ENCODE data around the gene CDKAL1.

CDKAL1 gene

GRCh38 chr6:20985821-20986220, 451.6 kb downstream of the CDKAL1 start:
- ChIA-PET POLR2A (no interaction called here), CTCF (interaction anchor here (0.6 kb wide), 1 partner anchor 36 kb away, joined by 3 read pairs; no protein-coding TSS in a partner anchor)
- Histone ChIP-seq H3K4me3 (ENCODE audit: control insufficient read depth in 1 of 7, extremely low read depth in 1 of 7, insufficient read depth in 4 of 7, low read depth in 2 of 7, low read length in 6 of 7) (no peak overlapping the region), H3K4me1 (ENCODE audit: control extremely low read depth in 1 of 4, control insufficient read depth in 4 of 4, insufficient read depth in 4 of 4, low read length in 3 of 4) (no peaks in the 10 kb centered on the region), H3K36me3 (ENCODE audit: control insufficient read depth in 4 of 4, insufficient read depth in 4 of 4, low read length in 3 of 4) (peaks cover 0 to 5% (median 4%) of the 10 kb centered on the region in 4 experiments), H3K27ac (ENCODE audit: insufficient read depth in 1 of 2, low read depth in 1 of 2, low read length in 2 of 2, poor library complexity in 1 of 2, severe bottlenecking in 2 of 2) (no peak overlapping the region), H3K9me3 (ENCODE audit: control extremely low read depth in 1 of 5, control insufficient read depth in 4 of 5, insufficient read depth in 2 of 5, low read depth in 1 of 5, low read length in 4 of 5) (peaks cover 0 to 12% (median 9%) of the 10 kb centered on the region in 5 experiments), H3K27me3 (replicated peaks in 2 of 5; ENCODE audit: control insufficient read depth in 4 of 5, insufficient read depth in 5 of 5, low read length in 4 of 5) (no peaks in the 10 kb centered on the region)
- no CpG with 5 or more reads among the region's 1 CpG for WGBS (ENCODE audit: insufficient coverage)
- no peak for DNase-seq

GRCh38 chr6:20991910-20992309, 457.7 kb downstream of the CDKAL1 start:
- H3K4me3 ChIP-seq (ENCODE audit: control insufficient read depth in 1 of 7, extremely low read depth in 1 of 7, insufficient read depth in 4 of 7, low read depth in 2 of 7, low read length in 6 of 7), result no peak overlapping the region
- no CpG with 5 or more reads among the region's 2 CpGs for WGBS (ENCODE audit: insufficient coverage)
- H3K27me3 ChIP-seq (replicated peaks in 2 of 5; ENCODE audit: control insufficient read depth in 4 of 5, insufficient read depth in 5 of 5, low read length in 4 of 5), result no peaks in the 10 kb centered on the region
- peaks cover 0 to 10% (median 3%) of the 10 kb centered on the region in 4 experiments for H3K36me3 ChIP-seq (ENCODE audit: control insufficient read depth in 4 of 4, insufficient read depth in 4 of 4, low read length in 3 of 4)
- no peaks in the 10 kb centered on the region for H3K4me1 ChIP-seq (ENCODE audit: control extremely low read depth in 1 of 4, control insufficient read depth in 4 of 4, insufficient read depth in 4 of 4, low read length in 3 of 4)
- H3K27ac ChIP-seq (ENCODE audit: insufficient read depth in 1 of 2, low read depth in 1 of 2, low read length in 2 of 2, poor library complexity in 1 of 2, severe bottlenecking in 2 of 2), result no peak overlapping the region
- peaks cover 0 to 25% (median 5%) of the 10 kb centered on the region in 5 experiments for H3K9me3 ChIP-seq (ENCODE audit: control extremely low read depth in 1 of 5, control insufficient read depth in 4 of 5, insufficient read depth in 2 of 5, low read depth in 1 of 5, low read length in 4 of 5)
- CTCF ChIA-PET, result no interaction called here
- POLR2A ChIA-PET, result no interaction called here
- DNase-seq, result no peak

DNA sequence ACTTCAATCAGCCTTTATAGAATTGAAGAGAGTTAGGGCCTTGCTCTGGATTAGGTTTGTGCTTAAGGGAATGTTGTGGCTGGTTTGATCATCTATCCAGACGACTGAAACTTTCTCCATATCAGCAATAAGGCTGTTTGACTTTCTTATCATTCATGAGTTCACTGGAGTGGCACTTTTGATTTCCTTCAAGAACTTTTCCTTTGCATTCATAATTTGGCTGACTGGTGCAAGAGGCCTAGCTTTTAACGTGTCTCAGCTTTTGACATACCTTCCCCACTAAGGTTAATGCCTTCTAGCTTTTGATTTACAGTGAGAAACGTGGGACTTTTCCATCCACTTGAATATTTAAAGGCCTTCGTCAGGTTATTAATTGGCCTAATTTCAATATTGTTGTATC, 461.8 kb downstream of the CDKAL1 start:
- DNase-seq, result no peak
- CTCF ChIA-PET, result no interaction called here
- Histone ChIP-seq H3K9me3 (ENCODE audit: control extremely low read depth in 1 of 5, control insufficient read depth in 4 of 5, insufficient read depth in 2 of 5, low read depth in 1 of 5, low read length in 4 of 5) (peaks cover 0 to 25% (median 5%) of the 10 kb centered on the region in 5 experiments), H3K4me1 (ENCODE audit: control extremely low read depth in 1 of 4, control insufficient read depth in 4 of 4, insufficient read depth in 4 of 4, low read length in 3 of 4) (no peaks in the 10 kb centered on the region), H3K4me3 (ENCODE audit: control insufficient read depth in 1 of 7, extremely low read depth in 1 of 7, insufficient read depth in 4 of 7, low read depth in 2 of 7, low read length in 6 of 7) (no peak overlapping the region), H3K27me3 (replicated peaks in 2 of 5; ENCODE audit: control insufficient read depth in 4 of 5, insufficient read depth in 5 of 5, low read length in 4 of 5) (no peaks in the 10 kb centered on the region), H3K36me3 (ENCODE audit: control insufficient read depth in 4 of 4, insufficient read depth in 4 of 4, low read length in 3 of 4) (peaks cover 0 to 15% (median 9%) of the 10 kb centered on the region in 4 experiments), H3K27ac (ENCODE audit: insufficient read depth in 1 of 2, low read depth in 1 of 2, low read length in 2 of 2, poor library complexity in 1 of 2, severe bottlenecking in 2 of 2) (no peak overlapping the region)
- POLR2A ChIA-PET, result no interaction called here
- WGBS (ENCODE audit: insufficient coverage), result 100% methylated on average over 2 of the region's 4 CpGs

DNA sequence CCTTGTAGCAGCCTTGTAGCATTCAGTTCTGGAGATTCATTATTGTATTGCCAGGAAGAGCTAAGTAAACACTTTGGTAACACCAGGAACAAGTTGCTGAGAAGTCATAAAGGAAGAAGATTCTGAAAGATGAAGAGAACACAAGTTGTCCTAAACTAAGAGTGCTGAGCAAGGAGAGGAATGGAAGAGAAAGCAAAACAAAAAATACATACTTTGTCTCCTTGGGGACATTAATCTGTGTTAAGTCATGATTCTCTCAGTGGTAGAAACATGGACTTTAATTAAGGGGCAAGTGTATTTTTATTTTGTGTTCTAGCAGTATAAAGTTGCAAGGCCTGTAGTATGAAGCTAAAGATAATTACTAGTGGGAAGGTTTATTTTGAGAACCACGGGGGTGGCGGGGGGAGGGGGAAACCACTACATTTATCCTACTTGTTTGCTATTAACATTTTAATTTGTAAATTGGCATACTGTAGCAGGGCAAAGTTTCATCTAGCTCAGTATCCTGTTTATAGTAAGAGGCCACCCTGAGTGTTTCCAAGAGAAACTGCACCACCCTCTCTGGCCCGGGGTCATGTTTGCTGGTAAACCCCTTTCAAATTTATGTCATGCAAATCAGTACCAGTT, 463.0 kb downstream of the CDKAL1 start:
- CTCF ChIA-PET, result interaction anchor here (1.1 kb wide), 1 partner anchor 12 kb away, joined by 3 read pairs; no protein-coding TSS in a partner anchor
- Histone ChIP-seq H3K4me1 (ENCODE audit: control extremely low read depth in 1 of 4, control insufficient read depth in 4 of 4, insufficient read depth in 4 of 4, low read length in 3 of 4) (no peaks in the 10 kb centered on the region), H3K4me3 (ENCODE audit: control insufficient read depth in 1 of 7, extremely low read depth in 1 of 7, insufficient read depth in 4 of 7, low read depth in 2 of 7, low read length in 6 of 7) (no peak overlapping the region), H3K27me3 (replicated peaks in 2 of 5; ENCODE audit: control insufficient read depth in 4 of 5, insufficient read depth in 5 of 5, low read length in 4 of 5) (no peaks in the 10 kb centered on the region), H3K36me3 (ENCODE audit: control insufficient read depth in 4 of 4, insufficient read depth in 4 of 4, low read length in 3 of 4) (peaks cover 0 to 21% (median 11%) of the 10 kb centered on the region in 4 experiments), H3K27ac (ENCODE audit: insufficient read depth in 1 of 2, low read depth in 1 of 2, low read length in 2 of 2, poor library complexity in 1 of 2, severe bottlenecking in 2 of 2) (no peak overlapping the region), H3K9me3 (ENCODE audit: control extremely low read depth in 1 of 5, control insufficient read depth in 4 of 5, insufficient read depth in 2 of 5, low read depth in 1 of 5, low read length in 4 of 5) (peaks cover 0 to 25% (median 5%) of the 10 kb centered on the region in 5 experiments)
- 100% methylated on average over 1 of the region's 3 CpGs for WGBS (ENCODE audit: insufficient coverage)
- no peak for DNase-seq
- POLR2A ChIA-PET, result no interaction called here

- H3K4me1 ChIP-seq (ENCODE audit: control extremely low read depth in 1 of 4, control insufficient read depth in 4 of 4, insufficient read depth in 4 of 4, low read length in 3 of 4), result no peaks in the 10 kb centered on the region
- no peak overlapping the region for H3K27ac ChIP-seq (ENCODE audit: insufficient read depth in 1 of 2, low read depth in 1 of 2, low read length in 2 of 2, poor library complexity in 1 of 2, severe bottlenecking in 2 of 2)
- DNase-seq, result no peak
- ChIA-PET CTCF (interaction anchor here (1.1 kb wide), 1 partner anchor 13 kb away, joined by 3 read pairs; no protein-coding TSS in a partner anchor), POLR2A (no interaction called here)
- H3K4me3 ChIP-seq (ENCODE audit: control insufficient read depth in 1 of 7, extremely low read depth in 1 of 7, insufficient read depth in 4 of 7, low read depth in 2 of 7, low read length in 6 of 7), result no peak overlapping the region
- peaks cover 0 to 21% (median 12%) of the 10 kb centered on the region in 4 experiments for H3K36me3 ChIP-seq (ENCODE audit: control insufficient read depth in 4 of 4, insufficient read depth in 4 of 4, low read length in 3 of 4)
- H3K9me3 ChIP-seq (ENCODE audit: control extremely low read depth in 1 of 5, control insufficient read depth in 4 of 5, insufficient read depth in 2 of 5, low read depth in 1 of 5, low read length in 4 of 5), result peaks cover 0 to 25% (median 5%) of the 10 kb centered on the region in 5 experiments
- no peaks in the 10 kb centered on the region for H3K27me3 ChIP-seq (replicated peaks in 2 of 5; ENCODE audit: control insufficient read depth in 4 of 5, insufficient read depth in 5 of 5, low read length in 4 of 5)
- WGBS (ENCODE audit: insufficient coverage), result 100% methylated on average over 1 of the region's 3 CpGs
These were observed 463.5 kb downstream of the CDKAL1 start for GRCh38 chr6:20997770-20998147.

DNA sequence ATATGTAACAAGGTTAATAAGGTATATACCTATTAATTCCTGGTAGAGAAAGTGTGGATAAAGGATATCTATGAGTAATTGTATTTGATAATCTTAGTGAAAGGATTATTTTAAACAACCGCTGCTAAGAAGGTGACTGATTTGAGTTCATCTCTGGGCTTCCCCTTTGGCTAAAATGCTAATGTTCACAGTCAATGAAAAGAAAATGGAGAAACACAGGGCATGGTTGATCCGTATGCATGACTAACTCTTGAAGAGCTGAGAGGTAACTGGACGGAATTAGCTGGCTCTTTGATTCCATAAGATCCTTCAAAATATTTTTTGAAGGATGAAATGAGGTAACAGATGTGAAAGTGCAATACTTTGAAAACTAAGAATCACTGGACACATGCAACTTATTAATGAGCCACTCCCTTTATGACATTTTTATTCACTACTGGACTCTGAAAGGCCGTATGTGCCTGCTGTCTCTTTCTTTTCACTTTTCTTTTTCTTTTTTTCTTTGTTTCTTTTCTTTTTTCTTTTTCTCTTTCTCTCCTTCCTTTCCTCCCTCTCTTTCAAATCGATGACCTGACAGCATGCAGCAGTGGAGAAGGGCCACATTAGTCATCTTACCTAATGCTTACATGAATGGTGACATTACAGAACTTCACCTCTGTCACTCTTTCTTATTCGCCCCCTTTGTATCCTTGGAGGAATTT, 464.6 kb downstream of the CDKAL1 start:
- Histone ChIP-seq H3K9me3 (ENCODE audit: control extremely low read depth in 1 of 5, control insufficient read depth in 4 of 5, insufficient read depth in 2 of 5, low read depth in 1 of 5, low read length in 4 of 5) (peaks cover 0 to 21% (median 5%) of the 10 kb centered on the region in 5 experiments), H3K4me3 (ENCODE audit: control insufficient read depth in 1 of 7, extremely low read depth in 1 of 7, insufficient read depth in 4 of 7, low read depth in 2 of 7, low read length in 6 of 7) (no peak overlapping the region), H3K27ac (ENCODE audit: insufficient read depth in 1 of 2, low read depth in 1 of 2, low read length in 2 of 2, poor library complexity in 1 of 2, severe bottlenecking in 2 of 2) (no peak overlapping the region), H3K4me1 (ENCODE audit: control extremely low read depth in 1 of 4, control insufficient read depth in 4 of 4, insufficient read depth in 4 of 4, low read length in 3 of 4) (no peaks in the 10 kb centered on the region), H3K36me3 (ENCODE audit: control insufficient read depth in 4 of 4, insufficient read depth in 4 of 4, low read length in 3 of 4) (peaks cover 0 to 21% (median 12%) of the 10 kb centered on the region in 4 experiments), H3K27me3 (replicated peaks in 2 of 5; ENCODE audit: control insufficient read depth in 4 of 5, insufficient read depth in 5 of 5, low read length in 4 of 5) (no peaks in the 10 kb centered on the region)
- WGBS (ENCODE audit: insufficient coverage), result 96% methylated on average over 4 of the region's 6 CpGs
- DNase-seq, result no peak
- ChIA-PET POLR2A (interaction anchor here (0.6 kb wide), 1 partner anchor 119 kb away, joined by 3 read pairs; no protein-coding TSS in a partner anchor), CTCF (interaction anchor here (0.6 kb wide), 1 partner anchor 233 kb away, joined by 4 read pairs; no protein-coding TSS in a partner anchor)

DNA sequence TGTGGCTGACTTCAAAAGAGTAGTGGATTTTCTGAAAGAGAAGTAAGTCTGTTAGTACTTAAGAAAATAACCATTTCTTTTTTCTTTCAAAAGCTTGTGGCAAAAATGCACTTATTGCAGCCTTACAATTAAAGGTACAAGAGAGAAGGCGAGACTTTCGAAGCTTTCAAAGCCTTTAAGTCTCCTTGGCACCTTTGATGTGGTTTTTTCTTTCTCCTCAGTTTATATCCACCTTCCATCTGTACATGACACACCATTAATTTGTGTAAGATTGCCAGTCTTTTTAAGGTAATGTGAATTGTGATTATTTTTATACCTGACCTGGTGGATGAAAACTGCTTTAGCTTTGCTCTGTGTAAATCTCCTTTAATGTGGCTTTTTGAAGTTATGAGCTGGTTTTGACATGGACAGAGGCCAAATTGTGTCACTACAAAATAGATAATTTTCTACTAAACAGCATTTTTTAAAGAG, 466.1 kb downstream of the CDKAL1 start:
- no CpG with 5 or more reads among the region's 2 CpGs for WGBS (ENCODE audit: insufficient coverage)
- CTCF ChIA-PET, result no interaction called here
- peaks cover 0 to 8% (median 0%) of the 10 kb centered on the region in 5 experiments for H3K9me3 ChIP-seq (ENCODE audit: control extremely low read depth in 1 of 5, control insufficient read depth in 4 of 5, insufficient read depth in 2 of 5, low read depth in 1 of 5, low read length in 4 of 5)
- no peak overlapping the region for H3K27ac ChIP-seq (ENCODE audit: insufficient read depth in 1 of 2, low read depth in 1 of 2, low read length in 2 of 2, poor library complexity in 1 of 2, severe bottlenecking in 2 of 2)
- H3K27me3 ChIP-seq (replicated peaks in 2 of 5; ENCODE audit: control insufficient read depth in 4 of 5, insufficient read depth in 5 of 5, low read length in 4 of 5), result no peaks in the 10 kb centered on the region
- H3K4me1 ChIP-seq (ENCODE audit: control extremely low read depth in 1 of 4, control insufficient read depth in 4 of 4, insufficient read depth in 4 of 4, low read length in 3 of 4), result no peaks in the 10 kb centered on the region
- POLR2A ChIA-PET, result no interaction called here
- H3K4me3 ChIP-seq (ENCODE audit: control insufficient read depth in 1 of 7, extremely low read depth in 1 of 7, insufficient read depth in 4 of 7, low read depth in 2 of 7, low read length in 6 of 7), result no peak overlapping the region
- DNase-seq, result no peak
- peaks cover 0 to 19% (median 10%) of the 10 kb centered on the region in 4 experiments for H3K36me3 ChIP-seq (ENCODE audit: control insufficient read depth in 4 of 4, insufficient read depth in 4 of 4, low read length in 3 of 4)

All from common myeloid progenitor, CD34-positive (primary cell).